Measurements from ENCODE around the gene MAGEB18.

MAGEB18 gene

DNA sequence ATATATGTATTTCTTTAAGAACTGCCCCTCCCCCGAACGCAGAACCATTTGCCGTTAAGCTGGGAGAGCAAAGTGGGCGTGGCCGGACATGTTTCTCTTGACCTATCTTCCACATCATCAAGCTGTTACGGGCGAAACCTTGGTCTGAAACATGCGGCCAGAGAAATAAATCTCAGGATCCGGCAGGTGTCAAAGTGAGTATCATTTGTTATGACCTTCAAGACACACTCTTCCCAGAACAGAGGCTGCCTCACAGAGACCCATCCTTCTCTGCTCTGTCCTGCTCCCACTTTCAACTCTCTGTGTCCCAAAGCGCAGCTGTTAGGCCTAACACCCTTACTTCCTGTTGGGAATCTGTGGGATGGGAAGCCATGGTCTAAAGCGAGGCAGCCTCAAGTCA is at the start of gene MAGEB18:
TSS of gene MAGEB18 (plus strand) at position 70 of the 400 bp plus-strand sequence. CDS start 643 bp downstream, outside the sequence.
- DNase-seq (ENCODE audit: low spot score): no peak

DNA sequence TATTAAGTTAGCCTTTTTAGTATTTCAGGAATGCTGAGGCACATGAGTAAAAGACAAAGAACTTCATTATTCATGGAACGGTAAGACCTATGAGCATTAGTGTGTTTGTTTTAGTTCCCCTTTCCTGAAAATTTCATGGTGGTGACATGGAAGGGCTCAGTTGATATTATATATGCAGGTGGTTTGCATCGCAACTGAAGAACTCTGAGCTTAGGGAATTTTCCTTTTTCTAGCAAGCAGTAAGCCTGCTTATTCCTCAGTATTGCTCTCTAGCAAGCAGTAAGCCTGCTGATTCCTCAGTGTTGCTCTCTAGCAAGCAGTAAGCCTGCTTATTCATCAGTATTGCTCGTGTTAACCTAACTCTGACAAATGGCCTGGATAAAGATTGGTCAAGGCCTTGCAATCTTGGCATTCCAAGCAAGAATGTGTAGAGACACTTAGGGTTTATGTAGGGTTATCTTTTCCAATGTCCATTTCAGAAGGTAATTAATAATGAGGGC is 37.7 kb upstream of the MAGEB18 start:
- no peak for DNase-seq (ENCODE audit: low spot score)

DNA sequence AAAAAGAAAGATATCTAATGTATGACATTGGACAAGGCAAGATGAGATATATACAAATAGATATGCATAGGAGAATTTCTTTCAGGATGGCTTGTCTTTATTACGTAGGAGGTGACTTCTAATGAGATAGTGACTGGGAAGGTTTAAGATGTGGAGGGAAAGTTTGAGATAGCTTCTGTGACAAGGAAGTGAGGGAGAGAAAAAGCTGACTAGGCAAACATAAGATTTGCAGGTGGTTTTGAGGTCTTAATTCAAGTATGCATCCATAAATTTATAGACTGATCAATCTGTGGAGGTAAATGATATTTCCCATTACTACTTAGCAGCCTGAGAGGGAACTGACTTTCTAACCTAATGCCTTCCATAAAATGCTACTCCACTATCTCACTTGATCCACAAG is 29.0 kb upstream of the MAGEB18 start:
- no peak for DNase-seq (ENCODE audit: low spot score)

DNA sequence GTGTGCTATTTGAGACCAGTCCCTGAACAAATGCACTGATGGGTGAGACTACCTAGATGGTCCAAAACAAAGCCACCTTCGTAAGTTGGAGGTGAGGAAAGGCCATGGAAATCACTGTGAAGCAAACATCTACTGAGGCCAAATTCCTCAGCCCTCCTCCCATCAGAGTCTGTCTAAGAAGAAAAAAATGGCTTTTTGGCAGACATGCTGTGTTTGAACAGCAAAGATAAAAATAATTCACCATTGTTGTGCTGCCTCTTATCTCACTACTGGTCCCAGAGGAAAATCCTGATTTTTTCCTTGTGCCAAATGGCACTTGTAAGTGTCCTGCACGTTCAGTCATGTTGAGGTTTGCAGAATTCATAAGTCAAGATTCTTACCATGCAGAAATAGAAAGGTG is 7.9 kb downstream of the MAGEB18 start:
- no peak for DNase-seq (ENCODE audit: low spot score)

DNA sequence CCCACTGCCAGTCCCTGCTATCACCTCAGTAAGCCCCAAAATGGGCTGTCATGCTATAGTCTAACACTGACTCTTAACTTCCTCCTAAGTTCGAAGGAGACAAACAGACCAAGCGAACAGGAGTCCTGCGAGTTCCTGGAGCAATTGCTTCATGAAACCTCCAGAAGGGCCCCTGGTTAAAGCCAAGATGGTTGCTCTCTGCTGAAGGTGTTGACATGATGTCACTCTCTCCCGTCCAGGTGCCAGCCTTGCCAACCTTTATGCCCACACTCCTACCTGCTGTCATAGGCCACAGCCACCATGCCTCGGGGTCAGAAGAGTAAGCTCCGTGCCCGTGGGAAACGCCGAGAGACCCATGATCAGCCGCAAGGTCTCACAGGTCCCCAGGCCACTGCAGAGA is 22.2 kb downstream of the MAGEB18 start, which contains the start of gene MAGEB6B:
TSS of gene MAGEB6B (plus strand) at position 301 of the 400 bp plus-strand sequence. CDS start at position 301, 0 bp downstream.
- no peak for DNase-seq (ENCODE audit: low spot score)

All from kidney capillary endothelial cell (primary cell).